Measurements from ENCODE around the gene ZNF783.

The ZNF783 gene

GRCh38 chr7:149304006-149304405, 42.0 kb downstream of the ZNF783 start:
- no peaks in the 10 kb centered on the region for H3K9me2 ChIP-seq (ENCODE audit: low read depth, low read length)
- no peak overlapping the region for H3K4me2 ChIP-seq (ENCODE audit: low read length)
- H2AFZ ChIP-seq (ENCODE audit: low read length), result no peak overlapping the region
- H3F3A ChIP-seq (ENCODE audit: insufficient read depth, low read length), result no peaks in the 10 kb centered on the region
- TF ChIP-seq EZH2 (IDR thresholded peaks at IDR 0.05; ENCODE audit: borderline replicate concordance, low read length) (no peak), CTCF (IDR thresholded peaks at IDR 0.05; ENCODE audit: low read length) (no peak)
- peaks cover 3% of the 10 kb centered on the region; the same call in 1 of the 2 replicates for H3K27me3 ChIP-seq (ENCODE audit: insufficient read depth, low read length)
- no peak overlapping the region for H3K4me3 ChIP-seq (ENCODE audit: low read depth, low read length, poor library complexity, severe bottlenecking)
- no peaks in the 10 kb centered on the region for H3K79me2 ChIP-seq (ENCODE audit: insufficient read depth, low read length)
- no peaks in the 10 kb centered on the region for H3K36me3 ChIP-seq (ENCODE audit: insufficient read depth, low read length)
- H3K9me3 ChIP-seq (ENCODE audit: low read length), result no peaks in the 10 kb centered on the region; the same call in 1 of the 2 replicates
- no peak overlapping the region for H3K9ac ChIP-seq (ENCODE audit: low read length)
- H4K20me1 ChIP-seq (ENCODE audit: insufficient read depth, low read length), result no peaks in the 10 kb centered on the region
- H3K4me1 ChIP-seq (ENCODE audit: insufficient read depth, low read length, severe bottlenecking), result peaks cover 3% of the 10 kb centered on the region
- no peak overlapping the region for H3K27ac ChIP-seq (ENCODE audit: low read depth, low read length, poor library complexity, severe bottlenecking)

- H3K9me2 ChIP-seq (ENCODE audit: low read depth, low read length), result no peaks in the 10 kb centered on the region
- no peaks in the 10 kb centered on the region for H3K4me1 ChIP-seq (ENCODE audit: insufficient read depth, low read length, severe bottlenecking)
- no peak overlapping the region for H3K27ac ChIP-seq (ENCODE audit: low read depth, low read length, poor library complexity, severe bottlenecking)
- no peaks in the 10 kb centered on the region for H3K79me2 ChIP-seq (ENCODE audit: insufficient read depth, low read length)
- peaks cover 3% of the 10 kb centered on the region; the same call in 1 of the 2 replicates for H3K27me3 ChIP-seq (ENCODE audit: insufficient read depth, low read length)
- H3F3A ChIP-seq (ENCODE audit: insufficient read depth, low read length), result no peaks in the 10 kb centered on the region
- no peaks in the 10 kb centered on the region; the same call in 1 of the 2 replicates for H3K9me3 ChIP-seq (ENCODE audit: low read length)
- H2AFZ ChIP-seq (ENCODE audit: low read length), result no peak overlapping the region
- no peak overlapping the region for H3K9ac ChIP-seq (ENCODE audit: low read length)
- H3K4me3 ChIP-seq (ENCODE audit: low read depth, low read length, poor library complexity, severe bottlenecking), result no peak overlapping the region
- TF ChIP-seq CTCF (IDR thresholded peaks at IDR 0.05; ENCODE audit: low read length) (no peak), EZH2 (IDR thresholded peaks at IDR 0.05; ENCODE audit: borderline replicate concordance, low read length) (no peak)
- H3K36me3 ChIP-seq (ENCODE audit: insufficient read depth, low read length), result no peaks in the 10 kb centered on the region
- no peak overlapping the region for H3K4me2 ChIP-seq (ENCODE audit: low read length)
- H4K20me1 ChIP-seq (ENCODE audit: insufficient read depth, low read length), result no peaks in the 10 kb centered on the region
Observed at GRCh38 chr7:149306854-149307253, 44.9 kb downstream of the ZNF783 start.

GRCh38 chr7:149307775-149308501, 45.9 kb downstream of the ZNF783 start:
- Histone ChIP-seq H3K27ac (ENCODE audit: low read depth, low read length, poor library complexity, severe bottlenecking) (no peak overlapping the region), H4K20me1 (ENCODE audit: insufficient read depth, low read length) (no peaks in the 10 kb centered on the region), H3K9me3 (ENCODE audit: low read length) (no peaks in the 10 kb centered on the region; the same call in 1 of the 2 replicates), H3F3A (ENCODE audit: insufficient read depth, low read length) (no peaks in the 10 kb centered on the region), H3K9ac (ENCODE audit: low read length) (no peak overlapping the region), H3K27me3 (ENCODE audit: insufficient read depth, low read length) (peaks cover under 1% of the 10 kb centered on the region; the same call in 1 of the 2 replicates), H3K9me2 (ENCODE audit: low read depth, low read length) (no peaks in the 10 kb centered on the region), H3K4me2 (ENCODE audit: low read length) (no peak overlapping the region), H3K4me1 (ENCODE audit: insufficient read depth, low read length, severe bottlenecking) (no peaks in the 10 kb centered on the region), H3K36me3 (ENCODE audit: insufficient read depth, low read length) (no peaks in the 10 kb centered on the region), H3K4me3 (ENCODE audit: low read depth, low read length, poor library complexity, severe bottlenecking) (no peak overlapping the region), H2AFZ (ENCODE audit: low read length) (no peak overlapping the region), H3K79me2 (ENCODE audit: insufficient read depth, low read length) (no peaks in the 10 kb centered on the region)
- TF ChIP-seq EZH2 (IDR thresholded peaks at IDR 0.05; ENCODE audit: borderline replicate concordance, low read length), result no peak
- no peak for TF ChIP-seq CTCF (IDR thresholded peaks at IDR 0.05; ENCODE audit: low read length)

All from OCI-LY1 (cell line).